HCT116 (cell line): ENCODE results near the gene IL17RB. TPM values are rescaled to one million over a fixed set of nuclear protein-coding genes. Genes with fewer than 3 reads are reported as not detected.
A peak's percentile ranks its signal among the peaks of the same experiment; 100 is the strongest.

ENCODE experiments used
- ATAC-seq: fragments of 200-7000 bp; cut with Tn5 transposase; 2 replicates; pipeline ENCODE4 v1.9.1; 2020; ENCODE audit warnings: mild to moderate bottlenecking, moderate library complexity
- BruUV-seq: library from RNA; stranded (reverse); fragments of 400-500 nt; replicated peaks from 2 replicates; lab custom pipeline; 2021; lab: Mats Ljungman, UMichigan
- CTCF ChIA-PET: fragments of 300-600 bp; sonication (Branson Sonifier 250); formaldehyde crosslinking; loops from one replicate; lab custom pipeline; 2021; ENCODE audit warnings: antibody characterized with exemption; lab: Charles Lee
- POLR2A ChIA-PET: fragments of 300-600, 350-600 bp; sonication (Branson Sonifier 250); formaldehyde crosslinking; loops from one replicate; lab custom pipeline; 2021; ENCODE audit warnings: antibody characterized with exemption; lab: Charles Lee
- RAD21 ChIA-PET, 2 experiments: fragments of 300-600 bp; sonication (Branson Sonifier 250); formaldehyde crosslinking; loops; one replicate each; lab custom pipeline; 2023; ENCODE audit warnings: low total read pairs in 2 of 2; ENCODE audit not compliant: uncharacterized antibody in 2 of 2, unreplicated experiment in 2 of 2, low non-redundant PET in 1 of 2; lab: Charles Lee
- DNase-seq: peaks from one replicate; pipeline ENCODE4 v3.0.0-alpha.2; 2010; ENCODE audit warnings: low read depth, low spot score
- H2AFZ ChIP-seq: fragments of 200-600 bp; shearing (Covaris generic), sonication (generic); 2 replicates; pipeline ENCODE4 v1.6.1; 2017; ENCODE audit warnings: low read depth, mixed run types, mixed read lengths, antibody characterized with exemption, low read length; ENCODE audit not compliant: poor library complexity, severe bottlenecking
- H3K27ac ChIP-seq: 2 replicates; pipeline ENCODE4 v1.5.1; 2012; ENCODE audit warnings: low read depth, low read length
- H3K27me3 ChIP-seq: fragments of 200-600 bp; sonication (generic); 2 replicates; pipeline ENCODE4 v1.6.1; 2016; ENCODE audit warnings: mixed run types, low read length, mixed read lengths; ENCODE audit not compliant: insufficient read depth
- H3K36me3 ChIP-seq, 2 experiments: fragments of 200-500 bp in 1 of 2; fragments of 200-600 bp in 1 of 2; sonication (Bioruptor generic) in 1 of 2; sonication (generic) in 1 of 2; 2 replicates each; pipeline versions ENCODE4 v1.5.1 to v1.6.1; 2014 to 2016; ENCODE audit warnings: low read length in 2 of 2, inconsistent platforms in 1 of 2, mixed read lengths in 1 of 2, mixed run types in 1 of 2; ENCODE audit not compliant: insufficient read depth in 2 of 2, control insufficient read depth in 1 of 2
- H3K4me1 ChIP-seq, 2 experiments: fragments of 200-600 bp in 1 of 2; sonication (generic) in 1 of 2; 2 replicates each; pipeline versions ENCODE4 v1.5.1 to v1.6.1; 2012 to 2017; ENCODE audit warnings: low read length in 2 of 2, inconsistent platforms in 1 of 2, mild to moderate bottlenecking in 1 of 2, mixed read lengths in 1 of 2, mixed run types in 1 of 2, moderate library complexity in 1 of 2; ENCODE audit not compliant: insufficient read depth in 2 of 2, control insufficient read depth in 1 of 2
- H3K4me2 ChIP-seq: fragments of 200-600 bp; sonication (generic); 2 replicates; pipeline ENCODE4 v1.6.1; 2017; ENCODE audit warnings: mixed run types, low read length, mixed read lengths
- H3K4me3 ChIP-seq, 2 experiments: fragments of 200-600 bp in 1 of 2; sonication (generic) in 1 of 2; replicated peaks in 1 of 2; 2 replicates each; pipeline ENCODE4 v1.5.1; 2011 to 2016; ENCODE audit warnings: low read length in 2 of 2, control low read depth in 1 of 2, low read depth in 1 of 2, mild to moderate bottlenecking in 1 of 2, mixed read lengths in 1 of 2, mixed run types in 1 of 2
- H3K79me2 ChIP-seq: fragments of 200-600 bp; sonication (generic); 2 replicates; pipeline ENCODE4 v1.6.1; 2017; ENCODE audit warnings: mild to moderate bottlenecking, mixed run types, low read length, moderate library complexity, mixed read lengths; ENCODE audit not compliant: insufficient read depth
- H3K9ac ChIP-seq: fragments of 200-600 bp; sonication (generic); 2 replicates; pipeline ENCODE4 v1.6.1; 2016; ENCODE audit warnings: low read length, mixed read lengths
- H3K9me2 ChIP-seq: fragments of 200-600 bp; sonication (generic), shearing (Covaris generic); 2 replicates; pipeline ENCODE4 v1.6.1; 2017; ENCODE audit warnings: mixed run types, mild to moderate bottlenecking, moderate library complexity; ENCODE audit not compliant: insufficient read depth
- H3K9me3 ChIP-seq, 2 experiments: fragments of 200-500 bp in 1 of 2; fragments of 200-600 bp in 1 of 2; sonication (Bioruptor generic) in 1 of 2; sonication (generic) in 1 of 2; 2 replicates each; pipeline ENCODE4 v1.6.1; 2014 to 2017; ENCODE audit warnings: low read length in 2 of 2, mixed read lengths in 2 of 2, inconsistent platforms in 1 of 2, low read depth in 1 of 2, mild to moderate bottlenecking in 1 of 2, mixed run types in 1 of 2, moderate library complexity in 1 of 2; ENCODE audit not compliant: control insufficient read depth in 1 of 2, insufficient read depth in 1 of 2
- H4K20me1 ChIP-seq: fragments of 200-600 bp; sonication (generic), shearing (Covaris generic); 2 replicates; pipeline ENCODE4 v1.6.1; 2017; ENCODE audit warnings: mixed run types, mild to moderate bottlenecking, moderate library complexity; ENCODE audit not compliant: insufficient read depth
- CBX3 ChIP-seq: IDR thresholded peaks from 2 replicates; pipeline ENCODE4 v1.6.1; 2012; ENCODE audit warnings: low read depth
- CEBPB ChIP-seq: IDR thresholded peaks from 2 replicates; pipeline ENCODE4 v1.6.1; 2012; ENCODE audit warnings: low read depth
- EGR1 ChIP-seq: IDR thresholded peaks from 2 replicates; pipeline ENCODE4 v1.6.1; 2012; ENCODE audit warnings: low read depth
- EZH2 ChIP-seq: fragments of 200-600 bp; sonication (generic); IDR thresholded peaks from 2 replicates; pipeline ENCODE4 v1.6.1; 2017; ENCODE audit warnings: antibody characterized with exemption, mixed run types
- JUND ChIP-seq: IDR thresholded peaks from 2 replicates; pipeline ENCODE4 v1.6.1; 2012
- MAX ChIP-seq: IDR thresholded peaks from 2 replicates; pipeline ENCODE4 v1.6.1; 2012
- POLR2A ChIP-seq: IDR thresholded peaks from 2 replicates; pipeline ENCODE4 v1.7.0; 2011; ENCODE audit warnings: borderline replicate concordance; ENCODE audit not compliant: insufficient read depth, insufficient read length; ENCODE audit errors: extremely low read depth
- POLR2AphosphoS5 ChIP-seq: IDR thresholded peaks from 2 replicates; pipeline ENCODE4 v1.6.1; 2011; ENCODE audit warnings: mild to moderate bottlenecking, low read depth, low read length, moderate library complexity
- RAD21 ChIP-seq: IDR thresholded peaks from 2 replicates; pipeline ENCODE4 v1.6.1; 2012; ENCODE audit warnings: low read depth, mild to moderate bottlenecking
- REST ChIP-seq: IDR thresholded peaks from 2 replicates; pipeline ENCODE4 v1.6.1; 2012; ENCODE audit warnings: low read depth
- SIN3A ChIP-seq: IDR thresholded peaks from 2 replicates; pipeline ENCODE4 v1.6.1; 2012; ENCODE audit warnings: low read depth
- SRF ChIP-seq: IDR thresholded peaks from 2 replicates; pipeline ENCODE4 v1.6.1; 2012; ENCODE audit warnings: low read depth
- TCF7L2 ChIP-seq: IDR thresholded peaks from 2 replicates; pipeline ENCODE4 v1.7.0; 2011; ENCODE audit warnings: borderline replicate concordance, inconsistent platforms; ENCODE audit not compliant: insufficient read depth, insufficient read length; ENCODE audit errors: extremely low read depth
- YY1 ChIP-seq: IDR thresholded peaks from 2 replicates; pipeline ENCODE4 v1.6.1; 2011; ENCODE audit warnings: low read length, low read depth, moderate library complexity, mild to moderate bottlenecking; ENCODE audit not compliant: insufficient replicate concordance; ENCODE audit errors: extremely low read depth
- ZNF274 ChIP-seq: fragments of 200-500 bp; sonication (Bioruptor generic); IDR thresholded peaks from 2 replicates; pipeline ENCODE4 v1.6.1; 2014; ENCODE audit warnings: mild to moderate bottlenecking, low read depth, low read length, inconsistent platforms
- intact Hi-C: fragments of 100-400 bp; cut with micrococcal nuclease; formaldehyde crosslinking; loops from 2 replicates; pipeline ENCODE4 v1.10.0; 2022
- total RNA-seq: library from RNA; stranded (reverse); gene quantifications from one replicate; pipeline ENCODE4 v1.2.1, GENCODE V29; 2021; ENCODE audit not compliant: unreplicated experiment
- TF ChIP-seq, protein P1 (sequence below): IDR thresholded peaks from 2 replicates; pipeline ENCODE4 v1.6.1; 2012
- TF ChIP-seq, protein P2 (sequence below), 3 experiments: fragments of 200-600 bp in 1 of 3; sonication (generic) in 1 of 3; IDR thresholded peaks in 2 of 3; conservative IDR thresholded peaks in 1 of 3; 2 replicates each; pipeline ENCODE4 v1.5.1; 2012 to 2017; ENCODE audit warnings: low read depth in 2 of 3, low read length in 2 of 3, antibody characterized with exemption in 1 of 3, borderline replicate concordance in 1 of 3, control low read depth in 1 of 3, mild to moderate bottlenecking in 1 of 3, mixed read lengths in 1 of 3, mixed run types in 1 of 3, moderate library complexity in 1 of 3; ENCODE audit not compliant: insufficient read depth in 1 of 3
- TF ChIP-seq, protein P3 (sequence below): IDR thresholded peaks from 2 replicates; pipeline ENCODE4 v1.6.1; 2011; ENCODE audit warnings: mild to moderate bottlenecking, low read length, moderate library complexity; ENCODE audit not compliant: insufficient replicate concordance; ENCODE audit errors: extremely low read depth

IL17RB gene
- total RNA-seq, 1 experiment from 2014 or later: 8.3 TPM

- Histone ChIP-seq H4K20me1 (no peaks in the 10 kb centered on the region), H3K9me3 (no peaks in the 10 kb centered on the region), H3K79me2 (peaks cover 40% of the 10 kb centered on the region), H3K9ac (peak within 1 kb of the TSS; percentile 86), H3K9me2 (no peaks in the 10 kb centered on the region), H3K4me3 (peak within 1 kb of the TSS; percentile 85 to 95), H3K4me1 (peaks cover 10 to 20% of the 10 kb centered on the region in 2 experiments; a peak in 3 of 4 replicates), H3K36me3 (peaks cover 0 to 2% of the 10 kb centered on the region in 2 experiments; a peak in 1 of 4 replicates), H3K27ac (peak within 1 kb of the TSS; percentile 58), H3K4me2 (peak within 1 kb of the TSS; percentile 91), H3K27me3 (no peaks in the 10 kb centered on the region), H2AFZ (no peak within 1 kb of the TSS)
- POLR2A ChIA-PET: interaction anchor here (1.1 to 1.4 kb wide), 3 partner anchors 9 to 47 kb away, joined by 3 to 6 read pairs (median 4); no protein-coding TSS in a partner anchor
- DNase-seq (peak; percentile 99), ATAC-seq (peak; percentile 94)
- RAD21 ChIA-PET: no interaction called here
- intact Hi-C loops: loop anchor here (10.0 kb wide), 1 partner anchor 537 kb away; no protein-coding TSS in a partner anchor
- no TSS peak for BruUV-seq
- CTCF ChIA-PET: interaction anchor here (1.1 kb wide), 1 partner anchor 50 kb away, joined by 3 read pairs; no protein-coding TSS in a partner anchor
- TF ChIP-seq, protein P1, sequence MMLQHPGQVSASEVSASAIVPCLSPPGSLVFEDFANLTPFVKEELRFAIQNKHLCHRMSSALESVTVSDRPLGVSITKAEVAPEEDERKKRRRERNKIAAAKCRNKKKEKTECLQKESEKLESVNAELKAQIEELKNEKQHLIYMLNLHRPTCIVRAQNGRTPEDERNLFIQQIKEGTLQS: no peak
- TF ChIP-seq SIN3A: peak; percentile 82
- TF ChIP-seq ZNF274: no peak
- peak; percentile 88 for TF ChIP-seq SRF
- TF ChIP-seq, protein P2, sequence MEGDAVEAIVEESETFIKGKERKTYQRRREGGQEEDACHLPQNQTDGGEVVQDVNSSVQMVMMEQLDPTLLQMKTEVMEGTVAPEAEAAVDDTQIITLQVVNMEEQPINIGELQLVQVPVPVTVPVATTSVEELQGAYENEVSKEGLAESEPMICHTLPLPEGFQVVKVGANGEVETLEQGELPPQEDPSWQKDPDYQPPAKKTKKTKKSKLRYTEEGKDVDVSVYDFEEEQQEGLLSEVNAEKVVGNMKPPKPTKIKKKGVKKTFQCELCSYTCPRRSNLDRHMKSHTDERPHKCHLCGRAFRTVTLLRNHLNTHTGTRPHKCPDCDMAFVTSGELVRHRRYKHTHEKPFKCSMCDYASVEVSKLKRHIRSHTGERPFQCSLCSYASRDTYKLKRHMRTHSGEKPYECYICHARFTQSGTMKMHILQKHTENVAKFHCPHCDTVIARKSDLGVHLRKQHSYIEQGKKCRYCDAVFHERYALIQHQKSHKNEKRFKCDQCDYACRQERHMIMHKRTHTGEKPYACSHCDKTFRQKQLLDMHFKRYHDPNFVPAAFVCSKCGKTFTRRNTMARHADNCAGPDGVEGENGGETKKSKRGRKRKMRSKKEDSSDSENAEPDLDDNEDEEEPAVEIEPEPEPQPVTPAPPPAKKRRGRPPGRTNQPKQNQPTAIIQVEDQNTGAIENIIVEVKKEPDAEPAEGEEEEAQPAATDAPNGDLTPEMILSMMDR (IDR thresholded peaks at IDR 0.05 in 2 of 3, conservative IDR thresholded peaks at IDR 0.05 in 1 of 3; ENCODE audit: borderline replicate concordance in 1 of 3, insufficient read depth in 1 of 3, low read depth in 2 of 3, low read length in 2 of 3): no peak
- TF ChIP-seq POLR2AphosphoS5: peak; percentile 83
- peak; percentile 87 for TF ChIP-seq YY1
- TF ChIP-seq TCF7L2: peak; percentile 17
- TF ChIP-seq CEBPB: no peak
- TF ChIP-seq MAX: peak; percentile 80
- peak; percentile 78 for TF ChIP-seq CBX3
- TF ChIP-seq EZH2: no peak
- TF ChIP-seq RAD21: no peak
- TF ChIP-seq POLR2A: peak; percentile 85
- no peak for TF ChIP-seq REST
- TF ChIP-seq, protein P3, sequence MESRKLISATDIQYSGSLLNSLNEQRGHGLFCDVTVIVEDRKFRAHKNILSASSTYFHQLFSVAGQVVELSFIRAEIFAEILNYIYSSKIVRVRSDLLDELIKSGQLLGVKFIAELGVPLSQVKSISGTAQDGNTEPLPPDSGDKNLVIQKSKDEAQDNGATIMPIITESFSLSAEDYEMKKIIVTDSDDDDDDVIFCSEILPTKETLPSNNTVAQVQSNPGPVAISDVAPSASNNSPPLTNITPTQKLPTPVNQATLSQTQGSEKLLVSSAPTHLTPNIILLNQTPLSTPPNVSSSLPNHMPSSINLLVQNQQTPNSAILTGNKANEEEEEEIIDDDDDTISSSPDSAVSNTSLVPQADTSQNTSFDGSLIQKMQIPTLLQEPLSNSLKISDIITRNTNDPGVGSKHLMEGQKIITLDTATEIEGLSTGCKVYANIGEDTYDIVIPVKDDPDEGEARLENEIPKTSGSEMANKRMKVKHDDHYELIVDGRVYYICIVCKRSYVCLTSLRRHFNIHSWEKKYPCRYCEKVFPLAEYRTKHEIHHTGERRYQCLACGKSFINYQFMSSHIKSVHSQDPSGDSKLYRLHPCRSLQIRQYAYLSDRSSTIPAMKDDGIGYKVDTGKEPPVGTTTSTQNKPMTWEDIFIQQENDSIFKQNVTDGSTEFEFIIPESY: no peak
- no peak for TF ChIP-seq JUND
- TF ChIP-seq EGR1: peak; percentile 89
Measured at GRCh38 chr3:53891497-53892285, 45.3 kb downstream of the IL17RB start, which contains the start of gene SELENOK. SELENOK (minus strand) TSS chr3:53891859.
